ENCODE data around the gene GIMAP7.
"Not testable (repeated sequence)": the region's sequence is repeated elsewhere in the genome, so short reads cannot be mapped to it uniquely, and the experiment has no call there.

Gene GIMAP7

DNA sequence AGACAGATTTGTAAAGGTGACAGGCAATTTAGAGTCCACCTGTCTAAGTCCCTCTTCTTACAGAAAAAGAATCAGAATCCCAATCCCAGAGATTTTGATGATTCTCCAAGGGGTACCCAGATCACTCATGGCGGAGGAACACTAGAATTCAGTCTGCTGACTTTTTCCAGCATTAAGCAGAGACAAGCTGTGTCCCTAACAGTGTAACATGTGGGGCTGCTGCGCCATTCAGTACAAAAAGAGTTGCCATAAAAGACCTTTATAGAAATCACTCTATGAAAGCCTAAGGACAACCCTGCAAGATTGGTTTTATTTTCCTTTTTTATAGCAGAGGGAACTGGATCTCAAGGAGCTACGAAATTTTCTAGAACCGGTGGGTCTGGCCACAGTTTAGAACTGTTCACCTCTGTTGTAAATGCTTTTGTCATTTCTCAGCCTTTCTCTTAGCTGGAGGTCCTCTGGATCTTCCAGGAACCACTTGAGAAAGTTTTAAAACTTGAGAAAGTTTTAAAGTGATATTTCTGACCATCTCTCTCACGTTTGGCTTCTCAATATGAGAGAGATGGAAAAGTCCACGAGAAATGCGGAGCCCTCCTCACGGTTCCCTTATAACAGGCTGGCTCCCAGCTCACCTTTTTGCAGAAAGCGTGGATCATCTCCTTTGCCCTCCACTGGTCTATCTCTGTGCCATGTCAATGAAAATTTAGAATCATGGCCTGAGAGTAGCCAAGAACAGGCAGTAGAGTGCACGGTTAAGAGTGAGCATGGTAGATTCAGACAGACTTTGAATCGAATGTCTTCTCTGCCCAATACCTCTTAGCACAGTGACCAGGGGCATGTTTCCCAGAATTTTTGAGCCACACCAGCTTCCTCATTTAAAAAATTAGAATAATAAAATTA, 826 bp downstream of the GIMAP7 start:
- DNase-seq, result no peak

GRCh38 chr7:150516956-150517745, 2.5 kb downstream of the GIMAP7 start:
- no peak for DNase-seq

DNA sequence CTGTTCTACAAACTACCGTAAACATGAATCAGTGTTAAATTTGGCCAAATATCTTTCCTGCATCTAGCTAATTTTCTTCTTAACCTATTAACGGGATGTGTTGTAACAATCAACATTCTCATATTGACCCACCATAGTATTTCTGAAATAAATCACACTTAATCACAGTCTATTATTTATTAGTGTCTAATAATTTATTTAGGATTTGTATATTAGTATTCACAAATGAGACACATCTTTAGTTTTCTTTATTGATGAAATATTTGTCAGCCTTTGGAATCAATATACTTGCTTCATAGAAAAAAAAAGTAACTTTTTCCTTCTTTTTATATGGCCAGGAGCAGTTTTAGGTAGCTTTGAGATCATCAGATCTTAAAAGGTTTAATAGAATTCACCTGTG, 4.6 kb downstream of the GIMAP7 start:
- DNase-seq, result no peak

DNA sequence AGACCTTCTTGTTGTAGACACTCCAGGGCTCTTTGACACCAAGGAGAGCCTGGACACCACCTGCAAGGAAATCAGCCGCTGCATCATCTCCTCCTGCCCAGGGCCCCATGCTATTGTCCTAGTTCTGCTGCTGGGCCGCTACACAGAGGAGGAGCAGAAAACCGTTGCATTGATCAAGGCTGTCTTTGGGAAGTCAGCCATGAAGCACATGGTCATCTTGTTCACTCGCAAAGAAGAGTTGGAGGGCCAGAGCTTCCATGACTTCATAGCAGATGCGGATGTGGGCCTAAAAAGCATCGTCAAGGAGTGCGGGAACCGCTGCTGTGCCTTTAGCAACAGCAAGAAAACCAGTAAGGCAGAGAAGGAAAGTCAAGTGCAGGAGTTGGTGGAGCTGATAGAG, 5.5 kb downstream of the GIMAP7 start:
- no peak for DNase-seq

- DNase-seq, result not testable (repeated sequence)
These were observed 8.3 kb downstream of the GIMAP7 start for GRCh38 chr7:150522931-150523330.

- no peak for DNase-seq
These were observed 9.3 kb downstream of the GIMAP7 start for GRCh38 chr7:150524018-150524417.

- no peak for DNase-seq
These were observed 17.0 kb downstream of the GIMAP7 start for GRCh38 chr7:150531704-150532103.

DNA sequence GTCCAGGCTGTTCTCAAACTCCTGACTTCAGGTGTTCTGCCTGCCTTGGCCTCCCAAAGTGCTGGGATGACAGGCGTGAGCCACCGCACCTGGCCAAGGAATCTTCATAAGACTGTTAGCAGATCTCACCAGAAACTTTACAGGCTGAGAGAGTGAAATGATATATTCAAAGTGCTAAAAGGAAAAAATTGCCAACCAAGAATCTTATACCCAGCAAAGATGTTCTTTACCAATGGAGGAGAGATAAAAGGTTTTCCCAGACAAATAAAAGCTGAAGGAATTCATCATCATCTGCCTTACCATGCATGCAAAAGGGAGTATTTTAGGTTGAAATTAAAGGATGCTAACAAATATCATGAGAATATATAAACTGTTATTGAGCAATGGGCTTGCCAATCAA, 23.6 kb downstream of the GIMAP7 start:
- no peak for DNase-seq

- DNase-seq, result no peak
These were observed 38.5 kb downstream of the GIMAP7 start for GRCh38 chr7:150553163-150553562.

DNA sequence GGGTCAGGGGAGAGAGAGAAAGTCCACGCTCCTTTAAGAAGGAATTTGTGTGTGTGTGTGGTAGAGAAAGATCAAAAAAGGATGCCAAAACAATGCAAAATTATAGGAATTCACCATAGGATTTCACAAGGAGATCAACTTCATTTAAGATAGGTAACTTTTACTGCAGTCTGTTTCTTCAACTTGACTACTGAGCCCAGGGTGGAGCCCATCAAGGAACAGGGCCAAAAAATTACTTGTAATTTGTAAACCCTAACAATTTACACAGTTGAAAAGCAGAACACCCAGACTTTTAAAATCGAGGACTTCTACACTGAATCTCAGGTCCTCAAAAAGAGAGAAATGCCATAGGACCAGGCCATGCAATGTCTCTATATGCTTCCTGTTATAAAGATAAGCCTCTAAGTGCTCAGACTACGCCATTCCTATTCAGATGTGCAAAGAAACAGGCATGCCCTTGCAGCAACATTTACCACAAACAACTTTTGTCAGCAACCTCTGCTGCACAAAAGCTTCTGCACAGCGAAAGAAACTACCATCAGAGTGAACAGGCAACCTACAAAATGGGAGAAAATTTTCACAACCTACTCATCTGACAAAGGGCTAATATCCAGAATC, 42.0 kb downstream of the GIMAP7 start:
- no peak for DNase-seq

DNA sequence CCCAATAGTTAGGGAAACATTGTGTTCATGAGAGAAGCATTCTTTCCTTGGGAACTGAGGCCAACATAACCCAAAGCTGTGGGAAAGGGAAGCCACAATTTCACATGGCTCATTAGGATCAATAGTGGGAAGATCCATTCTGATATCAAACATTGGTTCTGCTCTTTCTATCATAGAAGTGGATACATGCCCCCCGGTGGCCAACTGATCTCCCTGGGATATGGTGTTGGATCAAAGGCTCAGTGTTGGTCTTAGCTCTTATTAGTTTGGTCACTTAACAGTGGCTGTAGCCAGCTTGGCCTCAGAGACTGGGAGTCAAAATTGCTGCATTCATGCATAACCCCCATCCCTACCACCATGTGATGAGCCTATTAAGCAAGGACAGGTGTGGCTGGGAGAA, 45.8 kb downstream of the GIMAP7 start:
- DNase-seq, result no peak

DNA sequence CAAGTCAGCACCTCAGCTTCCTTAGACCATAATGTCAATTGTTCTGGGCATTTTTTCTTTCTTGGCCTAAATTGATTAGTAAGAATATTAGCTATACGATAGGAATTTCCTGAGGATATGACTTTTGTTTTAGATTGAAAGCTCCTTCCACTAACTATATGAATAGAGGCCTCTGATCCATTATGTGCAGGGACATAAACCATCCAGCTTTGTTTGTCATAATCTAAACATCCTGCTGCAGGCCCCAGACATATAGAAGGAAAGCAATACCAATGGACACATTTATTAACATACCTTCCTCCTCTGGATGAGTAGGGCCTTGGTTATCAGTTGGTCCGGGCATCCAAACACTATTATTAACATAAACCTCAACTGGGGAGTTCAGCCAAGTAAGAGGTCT, 48.2 kb downstream of the GIMAP7 start:
- no peak for DNase-seq

DNA sequence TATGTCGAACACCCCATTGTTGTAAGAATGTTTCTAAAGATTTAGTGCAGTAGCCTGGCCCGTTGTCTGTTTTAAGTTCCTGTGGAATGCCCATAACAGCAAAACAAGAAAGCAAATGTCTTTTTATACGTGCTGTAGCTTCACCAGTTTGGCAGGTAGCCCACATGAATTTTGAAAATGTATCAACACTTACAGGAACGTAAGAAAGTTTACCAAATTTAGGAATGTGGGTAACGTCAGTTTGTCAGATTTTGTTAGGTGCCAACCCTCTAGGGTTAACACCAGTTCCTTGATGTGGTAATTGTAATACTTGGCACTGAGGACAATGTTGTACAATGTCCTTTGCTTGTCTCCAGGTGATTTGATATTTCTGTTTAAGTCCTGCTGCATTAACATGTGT, 49.3 kb downstream of the GIMAP7 start:
- DNase-seq, result no peak

DNA sequence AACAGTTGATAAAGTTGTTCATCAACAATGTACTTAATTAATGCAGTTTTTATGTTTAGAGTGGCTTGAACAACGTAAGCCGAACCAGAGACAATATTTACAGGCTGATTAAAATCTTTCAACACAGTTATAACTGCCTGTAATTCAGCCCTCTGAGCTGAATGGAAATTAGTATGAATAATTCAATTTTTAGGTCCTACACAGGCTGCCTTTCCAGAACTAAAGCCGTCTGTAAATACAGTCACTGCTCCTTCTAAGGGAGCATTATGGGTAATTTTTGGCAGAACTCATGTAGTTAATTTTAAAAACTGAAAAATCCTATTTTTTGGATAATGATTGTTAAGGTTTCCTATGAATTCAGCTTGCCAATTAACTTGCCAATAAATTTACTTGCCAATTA, 49.9 kb downstream of the GIMAP7 start:
- no peak for DNase-seq

- DNase-seq, result no peak
These were observed 50.6 kb downstream of the GIMAP7 start for GRCh38 chr7:150565239-150565638.

GRCh38 chr7:150566123-150566522, 51.5 kb downstream of the GIMAP7 start:
- DNase-seq, result no peak

DNA sequence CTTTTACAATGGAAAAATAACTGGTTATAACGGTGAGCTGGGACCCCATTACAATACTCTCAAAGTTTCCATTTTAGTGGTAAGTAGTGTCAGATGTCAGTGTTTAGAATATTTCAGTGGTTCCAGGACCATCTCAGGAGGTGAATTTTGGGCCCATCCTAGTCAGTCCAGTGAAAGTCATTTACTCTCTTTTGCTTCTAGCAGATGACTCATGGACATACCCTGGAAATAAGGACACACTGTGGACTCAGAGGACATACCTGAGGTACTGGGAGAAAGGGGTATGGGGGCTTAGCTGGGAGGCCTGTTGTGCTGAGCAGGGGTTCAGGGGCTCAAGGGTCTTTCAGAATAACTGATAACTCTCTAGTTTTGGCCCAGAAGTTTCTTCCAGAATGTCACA, 51.9 kb downstream of the GIMAP7 start:
- no peak for DNase-seq

GRCh38 chr7:150567169-150567568, 52.5 kb downstream of the GIMAP7 start, which contains the start of gene GIMAP4:
Gene GIMAP4 (plus strand): TSS chr7:150567390. CDS start chr7:150569902, 2,512 bp downstream.
- DNase-seq, result no peak

GRCh38 chr7:150567871-150568301, 53.2 kb downstream of the GIMAP7 start:
- no peak for DNase-seq

- no peak for DNase-seq
These were observed 54.0 kb downstream of the GIMAP7 start for GRCh38 chr7:150568714-150569113.

- DNase-seq, result no peak
These were observed 54.7 kb downstream of the GIMAP7 start for GRCh38 chr7:150569245-150569955.
